H9 (cell line): ENCODE measurements around the gene SMNDC1. TPM values are rescaled to one million over a fixed set of nuclear protein-coding genes. Genes with fewer than 3 reads are reported as not detected.

Experiments used
- DNase-seq: peaks from one replicate; pipeline ENCODE4 v3.0.0-alpha.2; 2017
- H2AFZ ChIP-seq: one replicate; pipeline ENCODE4 v1.6.1; 2013; ENCODE audit warnings: mild to moderate bottlenecking, low read length, control low read depth, moderate library complexity
- H2AK5ac ChIP-seq: 2 replicates; pipeline ENCODE4 v1.6.1; 2013; ENCODE audit warnings: low read length, control low read depth, mixed read lengths; ENCODE audit not compliant: insufficient read length
- H2BK120ac ChIP-seq: one replicate; pipeline ENCODE4 v1.6.1; 2013; ENCODE audit warnings: low read depth, mild to moderate bottlenecking, low read length, control low read depth, inconsistent platforms; ENCODE audit not compliant: poor library complexity, severe bottlenecking
- H2BK12ac ChIP-seq: 2 replicates; pipeline ENCODE4 v1.6.1; 2013; ENCODE audit warnings: low read length, control low read depth, mixed read lengths, low read depth; ENCODE audit not compliant: insufficient read length
- H2BK15ac ChIP-seq: 2 replicates; pipeline ENCODE4 v1.6.1; 2013; ENCODE audit warnings: low read depth, low read length, control low read depth
- H2BK20ac ChIP-seq: one replicate; pipeline ENCODE4 v1.6.1; 2013; ENCODE audit warnings: low read depth, mild to moderate bottlenecking, low read length, control low read depth, inconsistent platforms; ENCODE audit not compliant: poor library complexity, severe bottlenecking
- H2BK5ac ChIP-seq: 2 replicates; pipeline ENCODE4 v1.6.1; 2013; ENCODE audit warnings: low read length, control low read depth, mixed read lengths; ENCODE audit not compliant: insufficient read length
- H3K14ac ChIP-seq: 2 replicates; pipeline ENCODE4 v1.6.1; 2013; ENCODE audit warnings: low read length, control low read depth; ENCODE audit not compliant: insufficient read depth
- H3K18ac ChIP-seq: 2 replicates; pipeline ENCODE4 v1.6.1; 2013; ENCODE audit warnings: low read depth, mild to moderate bottlenecking, mixed read lengths, low read length, control low read depth; ENCODE audit not compliant: insufficient read length
- H3K23ac ChIP-seq: 2 replicates; pipeline ENCODE4 v1.6.1; 2013; ENCODE audit warnings: low read length, control low read depth, mixed read lengths, low read depth; ENCODE audit not compliant: insufficient read length
- H3K23me2 ChIP-seq: 2 replicates; pipeline ENCODE4 v1.6.1; 2013; ENCODE audit warnings: low read depth, mild to moderate bottlenecking, mixed read lengths, low read length, control low read depth; ENCODE audit not compliant: insufficient read length, poor library complexity, severe bottlenecking
- H3K27ac ChIP-seq: 2 replicates; pipeline ENCODE4 v1.5.1; 2013; ENCODE audit warnings: low read length, control low read depth, mixed read lengths, low read depth; ENCODE audit not compliant: insufficient read length
- H3K27me3 ChIP-seq: 2 replicates; pipeline ENCODE4 v1.6.1; 2013; ENCODE audit warnings: low read length, control low read depth, inconsistent platforms; ENCODE audit not compliant: insufficient read depth
- H3K4ac ChIP-seq: 2 replicates; pipeline ENCODE4 v1.6.1; 2013; ENCODE audit warnings: low read depth, mild to moderate bottlenecking, control low read depth, inconsistent platforms, low read length, moderate library complexity
- H3K4me1 ChIP-seq: 2 replicates; pipeline ENCODE4 v1.6.1; 2013; ENCODE audit warnings: low read length, control low read depth, inconsistent platforms; ENCODE audit not compliant: insufficient read depth
- H3K4me2 ChIP-seq: 2 replicates; pipeline ENCODE4 v1.6.1; 2013; ENCODE audit warnings: low read length, control low read depth, mixed read lengths; ENCODE audit not compliant: insufficient read length, insufficient read depth
- H3K56ac ChIP-seq: 2 replicates; pipeline ENCODE4 v1.6.1; 2013; ENCODE audit warnings: low read depth, mild to moderate bottlenecking, mixed read lengths, low read length, control low read depth; ENCODE audit not compliant: insufficient read length
- H3K79me1 ChIP-seq: 2 replicates; pipeline ENCODE4 v1.6.1; 2013; ENCODE audit warnings: low read depth, mild to moderate bottlenecking, moderate library complexity, low read length, control low read depth, inconsistent platforms; ENCODE audit not compliant: insufficient read depth, poor library complexity, severe bottlenecking
- H3K79me2 ChIP-seq: 2 replicates; pipeline ENCODE4 v1.6.1; 2013; ENCODE audit warnings: low read length, control low read depth, inconsistent platforms; ENCODE audit not compliant: insufficient read depth
- H3K9ac ChIP-seq: 2 replicates; pipeline ENCODE4 v1.6.1; 2013; ENCODE audit warnings: low read length, control low read depth, mixed read lengths; ENCODE audit not compliant: insufficient read length; ENCODE audit errors: extremely low read depth
- H3K9me3 ChIP-seq: one replicate; pipeline ENCODE4 v1.6.1; 2013; ENCODE audit warnings: low read depth, low read length, inconsistent platforms; ENCODE audit not compliant: control insufficient read depth
- H3T11ph ChIP-seq: one replicate; pipeline ENCODE4 v1.6.1; 2013; ENCODE audit warnings: mild to moderate bottlenecking, low read length, control low read depth, inconsistent platforms
- H4K20me1 ChIP-seq: one replicate; pipeline ENCODE4 v1.6.1; 2013; ENCODE audit not compliant: control insufficient read depth, insufficient read length, insufficient read depth
- H4K5ac ChIP-seq: 2 replicates; pipeline ENCODE4 v1.6.1; 2013; ENCODE audit warnings: low read depth, mild to moderate bottlenecking, mixed read lengths, low read length, control low read depth; ENCODE audit not compliant: insufficient read length
- H4K8ac ChIP-seq: replicated peaks from 2 replicates; pipeline ENCODE4 v1.6.1; 2013; ENCODE audit warnings: low read length, control low read depth, mixed read lengths, low read depth; ENCODE audit not compliant: insufficient read length
- H4K91ac ChIP-seq: 2 replicates; pipeline ENCODE4 v1.6.1; 2013; ENCODE audit warnings: low read depth, mild to moderate bottlenecking, moderate library complexity, mixed read lengths, low read length, control low read depth; ENCODE audit not compliant: insufficient read length
- H3K27ac Mint-ChIP-seq, 3 experiments: 2 replicates in 2 of 3; 3 replicates in 1 of 3; pipeline ENCODE4 v1.8.0; 2020 to 2021; ENCODE audit warnings: mixed read lengths in 3 of 3, mild to moderate bottlenecking in 1 of 3, moderate library complexity in 1 of 3
- H3K27me3 Mint-ChIP-seq: 2 replicates; pipeline ENCODE4 v1.8.0; 2021; ENCODE audit warnings: low read depth, mild to moderate bottlenecking, moderate library complexity, mixed read lengths
- H3K36me3 Mint-ChIP-seq, 3 experiments: 2 replicates in 2 of 3; 3 replicates in 1 of 3; pipeline ENCODE4 v1.8.0; 2020 to 2021; ENCODE audit warnings: low read depth in 3 of 3, mixed read lengths in 3 of 3; ENCODE audit not compliant: insufficient read depth in 1 of 3
- H3K4me1 Mint-ChIP-seq, 2 experiments: 2 replicates each; pipeline ENCODE4 v1.8.0; 2020; ENCODE audit warnings: mixed read lengths in 2 of 2
- H3K4me3 Mint-ChIP-seq, 2 experiments: 2 replicates in 1 of 2; 3 replicates in 1 of 2; pipeline ENCODE4 v1.8.0; 2020 to 2021; ENCODE audit warnings: mild to moderate bottlenecking in 2 of 2, mixed read lengths in 2 of 2, moderate library complexity in 1 of 2
- H3K9me3 Mint-ChIP-seq, 2 experiments: 2 replicates in 1 of 2; 3 replicates in 1 of 2; pipeline ENCODE4 v1.8.0; 2020; ENCODE audit warnings: mild to moderate bottlenecking in 2 of 2, mixed read lengths in 2 of 2, moderate library complexity in 1 of 2
- WGBS: extraction: QIAGEN DNeasy Blood & Tissue Kit; methylation state at CpG from one replicate; pipeline ENCODE4 v1.1.7; 2013; ENCODE audit warnings: missing lambda C conversion rate, low lambda C conversion rate, mixed read lengths; ENCODE audit not compliant: insufficient read length; ENCODE audit errors: extremely low coverage; 5-methylcytosine and 5-hydroxymethylcytosine counted together
- total RNA-seq: library from RNA; stranded (reverse); gene quantifications from 2 replicates; pipeline ENCODE4 v1.2.1, GENCODE V29; 2021
- TF ChIP-seq, protein P1 (sequence below): fragments of 200-600 bp; sonication (generic); conservative IDR thresholded peaks from 3 replicates; pipeline ENCODE4 v1.8.0; 2021; ENCODE audit warnings: antibody characterized with exemption, mild to moderate bottlenecking

SMNDC1 gene
- total RNA-seq, 1 experiment from 2014 or later, result 55.7 TPM

DNA sequence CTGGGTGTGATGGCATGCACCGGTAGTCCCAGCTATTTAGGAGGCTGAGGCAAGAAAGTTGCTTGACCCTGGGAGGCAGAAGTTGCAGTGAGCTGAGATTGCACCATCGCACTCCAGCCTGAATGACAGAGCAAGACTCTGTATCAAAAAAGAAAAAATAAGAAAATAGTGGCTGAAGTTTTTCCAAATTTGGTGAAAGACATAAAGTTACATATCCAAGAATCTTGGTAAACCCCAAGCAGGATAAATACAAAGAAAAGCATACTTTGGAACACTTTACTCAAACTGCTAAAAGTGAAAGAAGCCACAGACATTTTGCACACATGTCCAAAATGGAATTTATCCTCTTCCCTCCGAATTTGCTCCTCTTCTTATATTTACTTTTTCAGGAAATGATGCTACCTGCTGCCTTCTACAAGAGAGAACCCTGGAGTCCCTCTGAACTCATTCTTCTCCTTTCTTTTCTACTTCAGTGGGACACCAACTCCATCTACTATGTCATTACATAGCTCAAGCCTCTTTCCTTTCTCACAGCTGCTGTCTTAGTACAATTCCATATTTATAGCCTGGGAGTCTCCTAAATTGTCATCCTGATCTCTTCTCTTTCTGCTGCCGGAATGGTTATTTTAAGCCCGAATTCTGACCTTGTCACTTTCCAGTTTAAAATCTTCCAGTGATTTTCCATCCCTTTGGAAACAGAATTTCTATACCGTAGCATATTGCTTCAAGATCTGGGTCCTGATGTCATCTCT is 17.3 kb upstream of the SMNDC1 start:
- Histone ChIP-seq H2AFZ (no peak overlapping the region), H3K79me2 (no peaks in the 10 kb centered on the region), H2AK5ac (no peak overlapping the region), H3K27ac (no peak overlapping the region), H3K9ac (no peak overlapping the region), H3K23ac (no peak overlapping the region), H4K91ac (no peak overlapping the region), H3K9me3 (no peaks in the 10 kb centered on the region), H2BK5ac (no peak overlapping the region), H3K4me1 (no peaks in the 10 kb centered on the region), H3K18ac (no peak overlapping the region), H3K23me2 (no peaks in the 10 kb centered on the region), H3T11ph (no peak overlapping the region), H2BK12ac (no peak overlapping the region), H3K27me3 (no peaks in the 10 kb centered on the region), H2BK20ac (no peak overlapping the region), H4K20me1 (no peaks in the 10 kb centered on the region), H2BK15ac (no peak overlapping the region), H3K79me1 (no peaks in the 10 kb centered on the region), H2BK120ac (no peak overlapping the region), H3K56ac (no peak overlapping the region), H4K5ac (no peak overlapping the region), H4K8ac (no peak overlapping the region), H3K4me2 (no peak overlapping the region), H3K4ac (no peak overlapping the region), H3K14ac (no peak overlapping the region)
- TF ChIP-seq, protein P1, sequence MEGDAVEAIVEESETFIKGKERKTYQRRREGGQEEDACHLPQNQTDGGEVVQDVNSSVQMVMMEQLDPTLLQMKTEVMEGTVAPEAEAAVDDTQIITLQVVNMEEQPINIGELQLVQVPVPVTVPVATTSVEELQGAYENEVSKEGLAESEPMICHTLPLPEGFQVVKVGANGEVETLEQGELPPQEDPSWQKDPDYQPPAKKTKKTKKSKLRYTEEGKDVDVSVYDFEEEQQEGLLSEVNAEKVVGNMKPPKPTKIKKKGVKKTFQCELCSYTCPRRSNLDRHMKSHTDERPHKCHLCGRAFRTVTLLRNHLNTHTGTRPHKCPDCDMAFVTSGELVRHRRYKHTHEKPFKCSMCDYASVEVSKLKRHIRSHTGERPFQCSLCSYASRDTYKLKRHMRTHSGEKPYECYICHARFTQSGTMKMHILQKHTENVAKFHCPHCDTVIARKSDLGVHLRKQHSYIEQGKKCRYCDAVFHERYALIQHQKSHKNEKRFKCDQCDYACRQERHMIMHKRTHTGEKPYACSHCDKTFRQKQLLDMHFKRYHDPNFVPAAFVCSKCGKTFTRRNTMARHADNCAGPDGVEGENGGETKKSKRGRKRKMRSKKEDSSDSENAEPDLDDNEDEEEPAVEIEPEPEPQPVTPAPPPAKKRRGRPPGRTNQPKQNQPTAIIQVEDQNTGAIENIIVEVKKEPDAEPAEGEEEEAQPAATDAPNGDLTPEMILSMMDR, result no peak
- H3K9me3 Mint-ChIP-seq, result peaks cover 6% of the 10 kb centered on the region in 2 experiments
- H3K27me3 Mint-ChIP-seq, result peaks cover 4% of the 10 kb centered on the region
- no peaks in the 10 kb centered on the region; a peak in 2 of 7 replicates for H3K36me3 Mint-ChIP-seq
- H3K4me3 Mint-ChIP-seq, result no peak overlapping the region
- no peak overlapping the region for H3K27ac Mint-ChIP-seq
- H3K4me1 Mint-ChIP-seq, result peaks cover 4 to 11% of the 10 kb centered on the region in 2 experiments
- no peak for DNase-seq
- WGBS, result no CpG with 5 or more reads among the region's 6 CpGs
